ENCODE data around the gene CERS6.

GRCh38 chr2:168784993-168785392 lies 328.9 kb downstream of the CERS6 start:
- TF ChIP-seq POLR2A (IDR thresholded peaks at IDR 0.05) = no peak
- TF ChIP-seq POLR2AphosphoS5 (IDR thresholded peaks at IDR 0.05; ENCODE audit: insufficient read depth in 1 of 2, low read depth in 1 of 2) = no peak
